Naive thymus-derived CD8-positive, alpha-beta T cell (primary cell): ENCODE measurements around the gene ELFN1. TPM values are rescaled to one million over a fixed set of nuclear protein-coding genes. Genes with fewer than 3 reads are reported as not detected.

Source experiments
- ATAC-seq, 2 donors: fragments of 150-1000 bp; cut with Tn5 transposase in 1 of 2; sonication (Bioruptor Pico), chemical (Tn5 transposase) in 1 of 2; 1 replicate in 1 of 2; 2 replicates in 1 of 2; pipeline ENCODE4 v1.10.0; 2021; ENCODE audit warnings: mild to moderate bottlenecking in 2 of 2, moderate library complexity in 2 of 2
- POLR2A ChIA-PET: fragments of 350-600 bp; sonication (Branson Sonifier 250); formaldehyde crosslinking; loops from one replicate; lab custom pipeline; 2021; ENCODE audit warnings: antibody characterized with exemption; lab: Charles Lee
- DNase-seq, 10 donors: peaks; one replicate each; pipeline versions ENCODE4 v3.0.0 to v3.0.0-alpha.2; 2020 to 2022
- H3K27ac Mint-ChIP-seq, 10 donors: one replicate each; pipeline ENCODE4 v1.8.0; 2020 to 2022; ENCODE audit warnings: mild to moderate bottlenecking in 10 of 10, mixed read lengths in 10 of 10, moderate library complexity in 4 of 10, inconsistent platforms in 1 of 10
- H3K27me3 Mint-ChIP-seq, 5 donors: one replicate each; pipeline ENCODE4 v1.8.0; 2021 to 2022; ENCODE audit warnings: mixed read lengths in 5 of 5
- H3K36me3 Mint-ChIP-seq, 3 donors: one replicate each; pipeline ENCODE4 v1.8.0; 2020 to 2022; ENCODE audit warnings: mixed read lengths in 3 of 3, mild to moderate bottlenecking in 2 of 3, inconsistent platforms in 1 of 3
- H3K4me1 Mint-ChIP-seq, 4 donors: one replicate each; pipeline ENCODE4 v1.8.0; 2021 to 2022; ENCODE audit warnings: mixed read lengths in 4 of 4
- H3K4me3 Mint-ChIP-seq, 10 donors: one replicate each; pipeline ENCODE4 v1.8.0; 2020 to 2022; ENCODE audit warnings: mild to moderate bottlenecking in 10 of 10, mixed read lengths in 10 of 10, moderate library complexity in 6 of 10, inconsistent platforms in 1 of 10
- H3K9me3 Mint-ChIP-seq, 9 donors: one replicate each; pipeline ENCODE4 v1.8.0; 2020 to 2022; ENCODE audit warnings: mixed read lengths in 9 of 9, mild to moderate bottlenecking in 3 of 9, inconsistent platforms in 1 of 9, moderate library complexity in 1 of 9
- polyA plus RNA-seq, 3 donors: library from polyadenylated mRNA; unstranded; fragments of 300-500 nt; fragmentation: Illumina TruSeq; gene quantifications; one replicate each; pipeline ENCODE4 v1.2.3, GENCODE V29; 2021
- total RNA-seq, 8 experiments: library from RNA in 2 of 8; stranded (reverse) in 2 of 8; gene quantifications; one replicate each; pipeline ENCODE4 v1.2.3 and lab custom pipeline; 2021 to 2026

ELFN1 gene
- total and polyA plus RNA-seq, 5 experiments from 2014 or later = not detected

- Mint-ChIP-seq H3K27ac (peak overlapping the region in 1 of 10 donors; percentile 53), H3K36me3 (peaks cover 0 to 5% (median 0%) of the 10 kb centered on the region in 3 donors), H3K4me3 (peak overlapping the region; percentile 45 to 93 (median 71)), H3K4me1 (peaks cover 6 to 28% (median 18%) of the 10 kb centered on the region in 4 donors), H3K27me3 (peaks cover 8 to 55% (median 20%) of the 10 kb centered on the region in 5 donors), H3K9me3 (no peaks in the 10 kb centered on the region)
- ATAC-seq (peak in 1 of 2 donors; percentile 18), DNase-seq (no peak)
- POLR2A ChIA-PET = no interaction called here
Observed at GRCh38 chr7:1667566-1668395, 2.3 kb upstream of the ELFN1 start.

DNA sequence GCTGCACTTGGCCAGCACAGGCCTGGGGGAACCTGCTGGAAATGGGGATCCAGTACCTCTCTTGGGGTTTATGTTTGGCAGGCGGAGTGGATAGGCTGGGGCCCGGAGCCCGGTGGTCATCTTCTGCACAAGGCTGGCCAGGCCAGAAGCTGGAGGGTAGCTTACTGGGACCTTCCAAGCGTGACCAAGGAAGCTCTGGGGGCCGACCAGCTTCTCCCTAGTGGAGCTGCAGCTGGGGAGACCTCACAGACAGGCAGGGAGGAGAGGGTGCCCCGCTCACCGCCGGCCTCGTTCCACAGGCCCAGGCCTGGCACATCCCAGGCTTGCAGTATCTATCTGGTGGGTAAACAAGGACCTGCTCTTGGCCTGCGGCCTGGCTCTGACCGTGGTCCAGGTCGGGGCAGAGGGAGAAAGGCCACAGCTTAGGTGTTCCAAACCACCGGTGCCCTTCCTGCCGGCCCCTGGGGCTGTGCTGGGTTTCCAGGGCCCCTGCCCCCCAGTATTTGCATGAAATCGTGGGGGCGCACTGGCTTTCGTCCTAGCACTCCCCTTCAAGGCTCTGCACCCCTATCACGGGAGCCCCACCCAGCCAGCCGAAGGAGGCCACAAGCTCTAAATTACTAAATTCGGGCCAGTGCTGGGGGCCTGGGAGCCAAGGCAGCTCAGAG, 1.5 kb upstream of the ELFN1 start:
- Mint-ChIP-seq H3K4me3 (peak overlapping the region; percentile 28 to 87 (median 70)), H3K9me3 (no peaks in the 10 kb centered on the region), H3K27me3 (peaks cover 3 to 54% (median 20%) of the 10 kb centered on the region in 5 donors), H3K36me3 (peaks cover 0 to 3% (median 0%) of the 10 kb centered on the region in 3 donors), H3K27ac (peak overlapping the region in 1 of 10 donors; percentile 53), H3K4me1 (peaks cover 3 to 24% (median 16%) of the 10 kb centered on the region in 4 donors)
- DNase-seq (no peak), ATAC-seq (no peak)
- POLR2A ChIA-PET = no interaction called here

- H3K4me3 Mint-ChIP-seq = peak overlapping the region; percentile 28 to 87 (median 70)
- no peak overlapping the region for H3K27ac Mint-ChIP-seq
- H3K4me1 Mint-ChIP-seq = peaks cover 3 to 21% (median 15%) of the 10 kb centered on the region in 4 donors
- H3K27me3 Mint-ChIP-seq = peaks cover 2 to 56% (median 19%) of the 10 kb centered on the region in 5 donors
- ATAC-seq (peak in 1 of 2 donors; percentile 33), DNase-seq (no peak)
- POLR2A ChIA-PET = no interaction called here
- no peaks in the 10 kb centered on the region for H3K9me3 Mint-ChIP-seq
- peaks cover 0 to 2% (median 0%) of the 10 kb centered on the region in 3 donors for H3K36me3 Mint-ChIP-seq
Observed at GRCh38 chr7:1669064-1669951, 769 bp upstream of the ELFN1 start.

DNA sequence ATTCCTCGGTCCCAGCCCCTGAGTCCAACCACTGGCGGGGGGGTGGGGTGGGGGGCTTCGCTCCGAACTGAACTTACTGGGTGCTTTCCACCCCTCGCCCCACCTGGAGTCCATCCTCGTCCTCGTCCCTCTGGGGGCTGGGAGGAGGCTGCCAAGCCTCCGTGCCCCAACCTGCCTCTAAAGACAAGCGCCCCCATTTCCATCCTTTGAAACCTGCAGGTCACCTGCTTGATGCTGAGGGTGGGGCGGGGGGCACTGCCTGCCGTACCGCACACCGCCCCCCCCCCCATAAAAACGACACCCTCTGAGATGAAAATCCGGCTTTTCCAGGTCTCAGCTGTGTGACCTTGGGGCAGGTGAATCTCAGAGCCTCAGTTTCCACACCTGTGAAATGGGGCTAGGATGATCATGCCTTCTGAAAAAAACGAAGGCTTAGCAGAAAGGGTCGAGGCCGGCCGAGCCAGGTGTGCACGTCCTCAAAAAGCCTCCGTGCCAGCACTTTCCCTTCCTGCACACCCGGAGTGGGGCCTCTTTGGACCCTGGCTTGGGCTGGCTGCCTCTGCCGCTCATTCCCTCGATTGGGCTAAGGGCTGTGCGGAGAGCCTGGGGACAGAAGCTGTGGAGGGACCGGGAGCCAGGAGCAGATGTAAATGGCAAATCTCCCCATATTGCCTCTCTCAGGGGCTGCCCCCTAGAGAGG, 967 bp downstream of the ELFN1 start:
- H3K27me3 Mint-ChIP-seq = peaks cover 2 to 58% (median 20%) of the 10 kb centered on the region in 5 donors
- peak overlapping the region in 1 of 10 donors; percentile 29 for H3K27ac Mint-ChIP-seq
- H3K4me1 Mint-ChIP-seq = peaks cover 3 to 21% (median 15%) of the 10 kb centered on the region in 4 donors
- peaks cover 0 to 2% (median 0%) of the 10 kb centered on the region in 3 donors for H3K36me3 Mint-ChIP-seq
- ATAC-seq (no peak), DNase-seq (no peak)
- H3K9me3 Mint-ChIP-seq = no peaks in the 10 kb centered on the region
- H3K4me3 Mint-ChIP-seq = peak overlapping the region in 9 of 10 donors; percentile 18 to 67 (median 50)
- POLR2A ChIA-PET = no interaction called here

- Mint-ChIP-seq H3K36me3 (peaks cover 0 to 2% (median 0%) of the 10 kb centered on the region in 3 donors), H3K4me3 (peak overlapping the region in 5 of 10 donors; percentile 18 to 54 (median 33)), H3K27me3 (peaks cover 2 to 63% (median 24%) of the 10 kb centered on the region in 5 donors), H3K27ac (no peak overlapping the region), H3K9me3 (no peaks in the 10 kb centered on the region), H3K4me1 (peaks cover 3 to 20% (median 15%) of the 10 kb centered on the region in 4 donors)
- DNase-seq (no peak), ATAC-seq (no peak)
- POLR2A ChIA-PET = no interaction called here
Observed at GRCh38 chr7:1671594-1672451, 1.7 kb downstream of the ELFN1 start.

- ATAC-seq (no peak), DNase-seq (no peak)
- peaks cover 2 to 16% (median 12%) of the 10 kb centered on the region in 4 donors for H3K4me1 Mint-ChIP-seq
- H3K9me3 Mint-ChIP-seq = no peaks in the 10 kb centered on the region
- no peak overlapping the region for H3K4me3 Mint-ChIP-seq
- peaks cover 2 to 61% (median 21%) of the 10 kb centered on the region in 5 donors for H3K27me3 Mint-ChIP-seq
- H3K27ac Mint-ChIP-seq = peak overlapping the region in 1 of 10 donors; percentile 44
- H3K36me3 Mint-ChIP-seq = peaks cover 0 to 2% (median 0%) of the 10 kb centered on the region in 3 donors
- POLR2A ChIA-PET = interaction anchor here (0.6 kb wide), 1 partner anchor 63 kb away, joined by 3 read pairs; no protein-coding TSS in a partner anchor
Observed at GRCh38 chr7:1672851-1673486, 2.9 kb downstream of the ELFN1 start.

- peaks cover 2 to 55% (median 19%) of the 10 kb centered on the region in 5 donors for H3K27me3 Mint-ChIP-seq
- H3K27ac Mint-ChIP-seq = peak overlapping the region in 1 of 10 donors; percentile 48
- DNase-seq (no peak), ATAC-seq (no peak)
- H3K4me3 Mint-ChIP-seq = no peak overlapping the region
- H3K36me3 Mint-ChIP-seq = no peaks in the 10 kb centered on the region
- H3K4me1 Mint-ChIP-seq = peaks cover 2 to 9% (median 5%) of the 10 kb centered on the region in 4 donors
- POLR2A ChIA-PET = interaction anchor here (0.6 kb wide), 1 partner anchor 64 kb away, joined by 3 read pairs; no protein-coding TSS in a partner anchor
- no peaks in the 10 kb centered on the region for H3K9me3 Mint-ChIP-seq
Observed at GRCh38 chr7:1673581-1674118, 3.6 kb downstream of the ELFN1 start.

DNA sequence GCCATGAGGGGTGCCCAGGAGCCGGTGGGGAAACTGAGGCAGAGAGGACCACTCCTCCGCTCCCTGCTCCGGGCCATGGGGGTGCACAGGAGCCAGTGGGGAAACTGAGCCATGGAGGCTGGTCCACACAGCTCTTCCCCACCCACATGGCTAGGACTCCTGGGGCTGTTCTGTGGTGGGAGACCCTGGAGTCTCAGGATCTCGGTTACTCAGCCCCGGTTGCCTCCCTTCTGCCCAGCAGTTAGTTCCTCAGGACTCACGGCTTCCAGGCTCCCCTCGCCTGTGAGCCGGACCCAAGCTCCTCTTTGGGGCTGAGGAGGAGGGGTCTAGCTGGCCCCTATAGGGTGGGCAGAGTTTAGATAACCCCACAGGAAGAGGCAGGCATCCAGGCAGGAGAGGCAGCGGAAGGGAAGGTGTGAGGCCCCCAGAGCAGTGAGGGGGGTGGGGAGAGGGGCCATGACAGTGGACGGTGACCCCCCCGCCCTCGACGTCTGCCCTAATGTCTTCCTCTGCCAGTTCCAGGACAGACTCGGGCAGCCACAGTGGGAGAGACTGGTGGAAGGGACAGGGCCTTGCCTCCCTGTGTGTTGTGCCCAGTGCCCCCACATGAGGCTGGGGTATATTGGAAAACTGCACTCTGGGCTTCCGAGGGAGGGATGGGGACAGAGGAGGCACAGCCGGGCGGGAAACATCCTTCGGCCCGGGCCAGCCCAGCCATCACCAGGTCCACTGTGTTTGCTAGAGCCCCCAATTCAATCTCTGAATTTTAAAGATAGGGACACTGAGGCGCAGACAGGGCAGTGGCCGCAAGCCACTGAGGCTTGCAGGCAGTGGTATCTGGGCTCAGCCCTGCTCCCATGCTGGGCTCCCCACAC, 4.3 kb downstream of the ELFN1 start:
- peaks cover 0 to 4% (median 0%) of the 10 kb centered on the region in 4 donors for H3K4me1 Mint-ChIP-seq
- peaks cover 0 to 47% (median 16%) of the 10 kb centered on the region in 5 donors for H3K27me3 Mint-ChIP-seq
- H3K36me3 Mint-ChIP-seq = no peaks in the 10 kb centered on the region
- H3K4me3 Mint-ChIP-seq = no peak overlapping the region
- no peak overlapping the region for H3K27ac Mint-ChIP-seq
- DNase-seq (no peak), ATAC-seq (no peak)
- POLR2A ChIA-PET = no interaction called here
- H3K9me3 Mint-ChIP-seq = no peaks in the 10 kb centered on the region

DNA sequence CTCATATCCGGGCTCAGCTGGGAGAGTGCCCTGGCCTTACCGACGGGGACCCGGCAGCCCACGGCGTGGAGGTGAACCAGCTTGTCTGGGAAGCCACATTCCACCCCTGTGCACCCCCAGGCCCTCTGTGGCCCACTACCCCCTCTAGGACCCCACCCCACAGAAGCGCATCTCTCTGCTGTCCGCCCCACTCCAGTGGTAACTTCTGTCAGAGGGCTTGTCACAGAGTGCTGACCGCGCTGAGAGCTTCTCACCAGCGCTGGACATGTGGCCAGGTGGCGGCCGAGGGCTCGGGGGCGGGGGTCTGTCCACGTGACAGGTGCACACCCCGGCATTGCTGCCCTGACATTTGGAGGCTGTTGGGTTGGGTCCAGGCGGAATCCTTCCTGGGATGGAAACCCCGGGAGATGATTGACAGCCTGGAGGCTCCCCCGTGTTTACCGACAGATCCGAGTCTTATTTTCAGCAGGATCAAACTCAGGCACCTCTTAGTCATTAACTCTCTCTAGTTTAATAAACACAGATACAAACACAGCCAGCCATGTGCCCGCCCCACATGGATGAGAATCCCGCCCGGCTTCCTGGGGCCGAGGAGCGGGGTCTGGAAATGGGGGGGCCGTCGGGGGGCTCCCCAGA, 5.1 kb downstream of the ELFN1 start:
- Mint-ChIP-seq H3K36me3 (no peaks in the 10 kb centered on the region), H3K27me3 (peaks cover 0 to 46% (median 17%) of the 10 kb centered on the region in 5 donors), H3K4me1 (peaks cover 0 to 4% (median 0%) of the 10 kb centered on the region in 4 donors), H3K27ac (no peak overlapping the region), H3K4me3 (no peak overlapping the region), H3K9me3 (no peaks in the 10 kb centered on the region)
- no peak for ATAC-seq
- POLR2A ChIA-PET = no interaction called here
- DNase-seq = no peak
